Loucy (cell line): ENCODE measurements around the gene ANXA8L1.
"Not testable (repeated sequence)": the region's sequence is repeated elsewhere in the genome, so short reads cannot be mapped to it uniquely, and the experiment has no call there.

Experiments
- EZH2phosphoT487 ChIP-seq: fragments of 200-600 bp; IDR thresholded peaks from 2 replicates; pipeline ENCODE4 v1.6.1; 2018; ENCODE audit warnings: antibody characterized with exemption, mild to moderate bottlenecking, moderate library complexity, borderline replicate concordance
- TF ChIP-seq, protein P1 (sequence below): fragments of 200-600 bp; sonication (generic); conservative IDR thresholded peaks from 2 replicates; pipeline ENCODE4 v1.5.1; 2014; ENCODE audit warnings: mild to moderate bottlenecking, antibody characterized with exemption, low read length

DNA sequence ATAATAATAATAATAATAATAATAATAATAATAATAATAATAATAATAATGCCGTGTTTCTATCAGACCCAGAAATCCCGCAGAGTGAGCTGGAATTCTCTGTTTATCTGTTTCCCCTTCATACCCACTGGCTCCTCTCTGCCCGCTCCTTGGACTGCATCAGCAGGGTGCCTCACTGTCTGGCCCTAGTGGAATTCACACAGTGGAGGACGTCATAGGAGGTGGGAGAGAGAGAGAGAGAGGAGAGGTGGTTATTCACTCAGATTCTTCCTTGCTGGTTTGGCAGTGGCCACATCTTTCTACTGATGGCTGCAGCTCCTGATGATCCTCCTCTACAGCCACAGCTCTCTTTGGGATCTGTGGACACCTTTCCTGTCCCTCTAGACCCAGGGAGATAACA is 10.1 kb upstream of the ANXA8L1 start:
- TF ChIP-seq, protein P1, sequence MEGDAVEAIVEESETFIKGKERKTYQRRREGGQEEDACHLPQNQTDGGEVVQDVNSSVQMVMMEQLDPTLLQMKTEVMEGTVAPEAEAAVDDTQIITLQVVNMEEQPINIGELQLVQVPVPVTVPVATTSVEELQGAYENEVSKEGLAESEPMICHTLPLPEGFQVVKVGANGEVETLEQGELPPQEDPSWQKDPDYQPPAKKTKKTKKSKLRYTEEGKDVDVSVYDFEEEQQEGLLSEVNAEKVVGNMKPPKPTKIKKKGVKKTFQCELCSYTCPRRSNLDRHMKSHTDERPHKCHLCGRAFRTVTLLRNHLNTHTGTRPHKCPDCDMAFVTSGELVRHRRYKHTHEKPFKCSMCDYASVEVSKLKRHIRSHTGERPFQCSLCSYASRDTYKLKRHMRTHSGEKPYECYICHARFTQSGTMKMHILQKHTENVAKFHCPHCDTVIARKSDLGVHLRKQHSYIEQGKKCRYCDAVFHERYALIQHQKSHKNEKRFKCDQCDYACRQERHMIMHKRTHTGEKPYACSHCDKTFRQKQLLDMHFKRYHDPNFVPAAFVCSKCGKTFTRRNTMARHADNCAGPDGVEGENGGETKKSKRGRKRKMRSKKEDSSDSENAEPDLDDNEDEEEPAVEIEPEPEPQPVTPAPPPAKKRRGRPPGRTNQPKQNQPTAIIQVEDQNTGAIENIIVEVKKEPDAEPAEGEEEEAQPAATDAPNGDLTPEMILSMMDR, result not testable (repeated sequence)
- TF ChIP-seq EZH2phosphoT487, result not testable (repeated sequence)
